ENCODE data around the gene AP2A2.

AP2A2 gene

DNA sequence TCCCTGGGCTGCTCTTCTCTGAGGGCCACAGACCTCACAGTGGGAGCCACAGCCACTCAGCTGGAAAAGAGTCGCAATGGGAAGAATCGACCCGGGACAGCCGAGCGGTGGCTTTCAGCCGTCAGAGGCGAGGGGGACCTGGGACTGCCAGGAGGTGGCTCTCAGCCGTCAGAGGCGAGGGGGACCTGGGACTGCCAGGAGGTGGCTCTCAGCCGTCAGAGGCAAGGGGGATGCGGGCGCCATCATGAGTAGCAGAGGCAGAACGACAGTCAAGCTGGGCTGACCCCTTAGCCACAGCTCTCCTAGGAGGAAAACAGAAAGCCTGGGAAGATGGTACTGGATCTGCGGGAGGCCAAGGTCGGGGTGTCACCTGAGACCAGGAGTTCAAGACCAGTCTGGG, 134.1 kb downstream of the AP2A2 start:
- no peak for DNase-seq (ENCODE audit: low spot score)

DNA sequence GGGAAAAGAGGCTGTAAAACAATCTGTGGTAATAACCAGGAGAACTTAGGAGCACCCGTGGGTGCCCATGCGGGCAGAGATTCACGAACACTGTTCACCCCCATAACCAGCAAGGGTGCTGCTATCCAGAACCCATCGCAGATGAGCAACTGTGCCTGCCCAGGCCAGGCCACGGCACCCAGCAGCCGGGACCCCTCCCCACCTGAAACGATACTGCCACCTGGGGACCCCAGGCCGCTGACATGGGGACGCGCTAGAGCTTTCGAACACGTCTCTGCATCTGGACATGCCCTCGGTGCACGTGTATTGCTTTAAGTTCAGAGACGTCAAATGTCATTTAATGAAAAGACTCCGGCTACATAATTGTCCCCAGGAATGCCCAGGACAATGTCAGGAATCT, 134.7 kb downstream of the AP2A2 start:
- no peak for DNase-seq (ENCODE audit: low spot score)

DNA sequence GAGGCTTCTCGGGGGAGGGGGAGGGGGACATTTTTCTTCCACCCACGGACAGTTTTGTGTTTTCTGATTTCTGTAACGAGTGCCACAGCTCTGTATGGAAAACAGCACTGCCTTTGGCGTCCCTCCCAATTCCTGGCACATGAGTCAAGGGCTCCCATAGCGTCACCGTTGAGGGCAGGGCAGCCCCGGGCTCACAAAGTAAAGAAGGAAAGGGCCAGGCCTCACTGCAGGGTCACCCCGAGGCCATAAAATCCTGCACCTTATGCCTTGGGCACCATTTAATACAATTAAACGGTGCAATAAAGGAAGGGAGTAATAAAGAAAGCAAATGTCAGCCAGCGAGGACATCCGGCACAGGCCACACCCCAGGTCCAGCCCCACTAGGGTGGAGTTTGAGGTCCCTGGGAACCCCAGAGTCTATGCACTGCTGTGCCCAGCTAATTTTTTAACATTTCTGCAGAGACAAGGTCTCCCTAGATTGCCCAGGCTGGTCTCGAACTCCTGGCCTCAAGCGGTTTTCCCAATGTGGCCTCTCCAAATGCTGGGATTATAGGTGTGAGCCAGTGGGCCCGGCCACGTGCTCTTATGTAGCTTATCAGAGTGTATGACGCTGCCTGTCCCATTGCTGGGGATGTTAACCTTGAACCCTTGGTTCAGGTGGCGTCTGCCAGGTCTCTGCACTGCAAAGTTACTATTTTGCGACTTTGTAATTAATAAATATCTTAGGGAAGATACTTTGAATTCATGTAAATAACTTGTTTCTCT, 135.4 kb downstream of the AP2A2 start:
- peak; percentile 77 for DNase-seq (ENCODE audit: low spot score)
